ENCODE data around the gene TARS3.

Gene TARS3

GRCh38 chr15:101625980-101626379 is 98.3 kb downstream of the TARS3 start:
- no peak for DNase-seq (ENCODE audit: low read depth)
- TF ChIP-seq CTCF (IDR thresholded peaks at IDR 0.05; ENCODE audit: low read depth, low read length) = no peak
- no peak for TF ChIP-seq MYC (IDR thresholded peaks at IDR 0.05; ENCODE audit: low read depth, low read length)
- no peak for TF ChIP-seq POLR2A (IDR thresholded peaks at IDR 0.05; ENCODE audit: extremely low read depth, insufficient read length)
- no peak for TF ChIP-seq MAX (IDR thresholded peaks at IDR 0.05; ENCODE audit: low read depth, low read length)
- H3K4me3 ChIP-seq (ENCODE audit: low read depth, low read length) = no peak overlapping the region

GRCh38 chr15:101625184-101625583 is 99.1 kb downstream of the TARS3 start:
- TF ChIP-seq MYC (IDR thresholded peaks at IDR 0.05; ENCODE audit: low read depth, low read length) = no peak
- TF ChIP-seq MAX (IDR thresholded peaks at IDR 0.05; ENCODE audit: low read depth, low read length) = no peak
- TF ChIP-seq CTCF (IDR thresholded peaks at IDR 0.05; ENCODE audit: low read depth, low read length) = no peak
- TF ChIP-seq POLR2A (IDR thresholded peaks at IDR 0.05; ENCODE audit: extremely low read depth, insufficient read length) = no peak
- peak; percentile 73 for DNase-seq (ENCODE audit: low read depth)
- no peak overlapping the region for H3K4me3 ChIP-seq (ENCODE audit: low read depth, low read length)

- H3K4me3 ChIP-seq (ENCODE audit: low read depth, low read length) = no peak overlapping the region
- TF ChIP-seq POLR2A (IDR thresholded peaks at IDR 0.05; ENCODE audit: extremely low read depth, insufficient read length) (no peak), MYC (IDR thresholded peaks at IDR 0.05; ENCODE audit: low read depth, low read length) (no peak), CTCF (IDR thresholded peaks at IDR 0.05; ENCODE audit: low read depth, low read length) (no peak), MAX (IDR thresholded peaks at IDR 0.05; ENCODE audit: low read depth, low read length) (no peak)
- DNase-seq (ENCODE audit: low read depth) = no peak
These were observed 100.6 kb downstream of the TARS3 start for GRCh38 chr15:101623367-101624304.

- H3K4me3 ChIP-seq (ENCODE audit: low read depth, low read length) = no peak overlapping the region
- DNase-seq (ENCODE audit: low read depth) = no peak
- TF ChIP-seq MYC (IDR thresholded peaks at IDR 0.05; ENCODE audit: low read depth, low read length) = no peak
- no peak for TF ChIP-seq CTCF (IDR thresholded peaks at IDR 0.05; ENCODE audit: low read depth, low read length)
- no peak for TF ChIP-seq MAX (IDR thresholded peaks at IDR 0.05; ENCODE audit: low read depth, low read length)
- no peak for TF ChIP-seq POLR2A (IDR thresholded peaks at IDR 0.05; ENCODE audit: extremely low read depth, insufficient read length)
These were observed 102.3 kb downstream of the TARS3 start for GRCh38 chr15:101621961-101622360.

GRCh38 chr15:101620671-101621070 is 103.6 kb downstream of the TARS3 start:
- TF ChIP-seq MYC (IDR thresholded peaks at IDR 0.05; ENCODE audit: low read depth, low read length) (no peak), MAX (IDR thresholded peaks at IDR 0.05; ENCODE audit: low read depth, low read length) (no peak), CTCF (IDR thresholded peaks at IDR 0.05; ENCODE audit: low read depth, low read length) (no peak), POLR2A (IDR thresholded peaks at IDR 0.05; ENCODE audit: extremely low read depth, insufficient read length) (no peak)
- H3K4me3 ChIP-seq (ENCODE audit: low read depth, low read length) = no peak overlapping the region
- no peak for DNase-seq (ENCODE audit: low read depth)

All from NB4 (cell line).